GM21619 (cell line): ENCODE data around the gene HOXC13.

Experiments used
- ATAC-seq: cut with Tn5 transposase; IDR thresholded peaks from one replicate; pipeline ENCODE4 v1.9.1; 2021; ENCODE audit not compliant: unreplicated experiment

The HOXC13 gene

GRCh38 chr12:53994264-53995001, 55.8 kb downstream of the HOXC13 start:
- no peak for ATAC-seq

GRCh38 chr12:53995002-53995377, 56.4 kb downstream of the HOXC13 start:
- no peak for ATAC-seq

GRCh38 chr12:53995378-53996239, 57.0 kb downstream of the HOXC13 start:
- ATAC-seq, result no peak
